ENCODE results near the gene VPS72.
A peak's percentile ranks its signal among the peaks of the same experiment; 100 is the strongest.

The VPS72 gene

GRCh38 chr1:151143986-151144385 is 46.0 kb downstream of the VPS72 start:
- DNase-seq: no peak

- no peak for DNase-seq
Measured at GRCh38 chr1:151143057-151143435, 47.0 kb downstream of the VPS72 start.

GRCh38 chr1:151142411-151143056 is 47.5 kb downstream of the VPS72 start:
- DNase-seq: no peak

- no peak for DNase-seq
Measured at GRCh38 chr1:151137789-151138188, 52.2 kb downstream of the VPS72 start.

- no peak for DNase-seq
Measured at GRCh38 chr1:151135433-151136385, 54.3 kb downstream of the VPS72 start.

GRCh38 chr1:151134991-151135390 is 55.0 kb downstream of the VPS72 start:
- DNase-seq: no peak

GRCh38 chr1:151134396-151134795 is 55.6 kb downstream of the VPS72 start:
- no peak for DNase-seq

GRCh38 chr1:151133018-151133806 is 56.8 kb downstream of the VPS72 start:
- DNase-seq: no peak

GRCh38 chr1:151132335-151133017 is 57.5 kb downstream of the VPS72 start:
- DNase-seq: no peak

- no peak for DNase-seq
Measured at GRCh38 chr1:151131701-151132334, 58.2 kb downstream of the VPS72 start.

- DNase-seq: peak; percentile 67 to 87 (median 83)
Measured at GRCh38 chr1:151130987-151131586, 58.9 kb downstream of the VPS72 start.

GRCh38 chr1:151128800-151129199 is 61.2 kb downstream of the VPS72 start:
- DNase-seq: no peak

All from stimulated activated naive CD4-positive, alpha-beta T cell (primary cell).